Activated CD4-positive, alpha-beta T cell treated with anti-CD3 and anti-CD28 coated beads, Interleukin-2, amount 50 U/mL, for 48 hours (primary cell): Measurements from ENCODE around the gene PCDHGA7.
"Not testable (repeated sequence)": the region's sequence is repeated elsewhere in the genome, so short reads cannot be mapped to it uniquely, and the experiment has no call there.

Source experiments
- DNase-seq, 2 experiments: peaks; one replicate each; pipeline ENCODE4 v3.0.0-alpha.2; 2020

Gene PCDHGA7

GRCh38 chr5:141366016-141366896, 16.3 kb upstream of the PCDHGA7 start:
- no peak for DNase-seq

GRCh38 chr5:141369994-141370848, 12.3 kb upstream of the PCDHGA7 start, which contains the start of gene PCDHGB3:
Gene PCDHGB3 (plus strand): TSS chr5:141370242. CDS start chr5:141370395, 153 bp downstream.
- DNase-seq = peak; percentile 13 to 36

DNA sequence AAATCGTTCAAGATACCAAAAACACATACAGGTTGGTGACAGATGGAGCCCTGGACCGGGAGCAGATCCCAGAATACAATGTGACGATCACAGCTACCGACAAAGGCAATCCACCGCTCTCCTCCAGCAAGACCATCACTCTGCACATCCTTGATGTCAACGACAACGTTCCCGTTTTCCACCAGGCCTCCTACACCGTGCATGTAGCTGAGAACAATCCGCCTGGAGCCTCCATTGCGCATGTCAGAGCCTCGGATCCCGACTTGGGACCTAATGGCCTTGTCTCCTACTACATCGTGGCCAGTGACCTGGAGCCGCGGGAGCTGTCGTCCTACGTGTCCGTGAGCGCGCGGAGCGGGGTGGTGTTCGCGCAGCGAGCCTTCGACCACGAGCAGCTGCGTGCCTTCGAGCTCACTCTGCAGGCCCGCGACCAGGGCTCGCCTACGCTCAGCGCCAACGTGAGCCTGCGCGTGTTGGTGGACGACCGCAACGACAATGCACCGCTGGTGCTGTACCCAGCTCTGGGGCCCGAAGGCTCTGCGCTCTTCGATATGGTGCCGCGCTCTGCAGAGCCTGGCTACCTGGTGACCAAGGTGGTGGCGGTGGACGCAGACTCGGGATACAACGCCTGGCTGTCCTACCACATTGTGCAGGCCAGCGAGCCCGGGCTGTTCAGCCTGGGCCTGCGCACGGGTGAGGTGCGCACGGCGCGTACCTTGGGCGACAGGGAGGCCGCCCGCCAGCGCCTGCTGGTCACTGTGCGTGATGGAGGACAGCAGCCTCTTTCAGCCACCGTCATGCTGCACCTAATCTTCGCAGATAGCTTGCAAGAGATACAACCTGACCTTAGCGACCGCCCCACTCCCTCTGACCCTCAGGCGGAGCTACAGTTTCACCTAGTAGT, 10.7 kb upstream of the PCDHGA7 start:
- DNase-seq = no peak

GRCh38 chr5:141373673-141374317, 8.7 kb upstream of the PCDHGA7 start, which contains the start of gene PCDHGA6:
Gene PCDHGA6 (plus strand): TSS chr5:141373891. CDS start chr5:141374084, 193 bp downstream.
- DNase-seq = no peak

DNA sequence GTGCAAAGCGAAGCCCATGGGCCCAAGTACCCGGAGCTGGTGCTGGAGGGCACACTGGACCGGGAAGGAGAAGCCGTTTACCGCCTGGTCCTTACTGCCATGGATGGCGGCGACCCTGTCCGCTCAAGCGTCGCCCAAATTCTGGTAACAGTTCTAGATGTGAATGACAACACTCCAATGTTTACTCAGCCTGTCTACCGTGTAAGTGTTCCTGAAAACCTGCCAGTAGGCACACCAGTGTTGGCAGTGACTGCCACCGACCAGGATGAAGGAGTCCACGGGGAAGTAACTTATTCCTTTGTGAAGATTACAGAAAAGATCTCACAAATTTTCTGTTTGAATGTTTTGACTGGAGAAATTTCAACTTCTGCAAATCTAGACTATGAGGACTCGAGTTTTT, 7.9 kb upstream of the PCDHGA7 start:
- no peak for DNase-seq

DNA sequence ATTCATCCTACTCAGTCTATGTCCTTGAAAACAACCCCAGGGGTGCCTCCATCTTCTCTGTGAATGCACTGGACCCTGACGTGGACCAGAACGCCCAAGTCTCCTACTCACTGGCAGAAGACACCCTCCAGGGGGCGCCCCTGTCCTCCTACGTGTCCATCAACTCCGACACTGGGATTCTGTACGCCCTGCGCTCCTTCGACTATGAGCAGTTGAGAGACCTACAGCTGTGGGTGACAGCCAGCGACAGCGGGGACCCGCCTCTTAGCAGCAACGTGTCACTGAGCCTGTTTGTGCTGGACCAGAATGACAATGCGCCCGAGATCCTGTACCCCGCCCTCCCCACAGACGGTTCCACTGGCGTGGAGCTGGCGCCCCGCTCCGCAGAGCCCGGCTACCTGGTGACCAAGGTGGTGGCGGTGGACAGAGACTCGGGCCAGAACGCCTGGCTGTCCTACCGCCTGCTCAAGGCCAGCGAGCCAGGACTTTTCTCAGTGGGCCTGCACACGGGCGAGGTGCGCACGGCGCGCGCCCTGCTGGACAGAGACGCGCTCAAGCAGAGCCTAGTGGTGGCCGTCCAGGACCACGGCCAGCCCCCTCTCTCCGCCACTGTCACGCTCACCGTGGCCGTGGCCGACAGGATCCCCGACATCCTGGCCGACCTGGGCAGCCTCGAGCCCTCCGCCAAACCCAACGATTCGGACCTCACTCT, 6.9 kb upstream of the PCDHGA7 start:
- not testable (repeated sequence) for DNase-seq

GRCh38 chr5:141383345-141383744, 803 bp downstream of the PCDHGA7 start:
- no peak for DNase-seq

DNA sequence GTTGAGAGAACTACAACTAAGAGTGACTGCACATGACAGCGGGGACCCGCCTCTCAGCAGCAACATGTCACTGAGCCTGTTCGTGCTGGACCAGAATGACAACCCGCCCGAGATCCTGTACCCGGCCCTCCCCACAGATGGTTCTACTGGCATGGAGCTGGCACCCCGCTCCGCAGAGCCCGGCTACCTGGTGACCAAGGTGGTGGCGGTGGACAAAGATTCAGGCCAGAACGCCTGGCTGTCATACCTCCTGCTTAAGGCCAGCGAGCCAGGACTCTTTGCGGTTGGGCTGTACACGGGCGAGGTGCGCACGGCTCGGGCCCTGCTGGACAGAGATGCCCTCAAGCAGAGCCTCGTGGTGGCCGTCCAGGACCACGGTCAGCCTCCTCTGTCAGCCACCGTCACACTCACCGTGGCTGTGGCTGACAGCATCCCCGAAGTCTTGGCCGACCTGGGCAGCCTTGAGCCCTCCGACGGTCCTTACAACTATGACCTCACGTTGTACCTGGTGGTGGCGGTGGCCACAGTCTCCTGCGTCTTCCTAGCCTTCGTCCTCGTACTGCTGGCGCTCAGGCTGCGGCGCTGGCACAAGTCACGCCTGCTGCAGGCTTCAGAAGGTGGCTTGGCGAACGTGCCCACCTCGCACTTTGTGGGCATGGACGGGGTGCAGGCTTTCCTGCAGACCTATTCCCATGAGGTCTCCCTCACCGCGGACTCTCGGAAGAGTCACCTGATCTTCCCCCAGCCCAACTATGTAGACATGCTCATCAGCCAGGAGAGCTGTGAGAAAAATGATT, 2.1 kb downstream of the PCDHGA7 start:
- DNase-seq = no peak

DNA sequence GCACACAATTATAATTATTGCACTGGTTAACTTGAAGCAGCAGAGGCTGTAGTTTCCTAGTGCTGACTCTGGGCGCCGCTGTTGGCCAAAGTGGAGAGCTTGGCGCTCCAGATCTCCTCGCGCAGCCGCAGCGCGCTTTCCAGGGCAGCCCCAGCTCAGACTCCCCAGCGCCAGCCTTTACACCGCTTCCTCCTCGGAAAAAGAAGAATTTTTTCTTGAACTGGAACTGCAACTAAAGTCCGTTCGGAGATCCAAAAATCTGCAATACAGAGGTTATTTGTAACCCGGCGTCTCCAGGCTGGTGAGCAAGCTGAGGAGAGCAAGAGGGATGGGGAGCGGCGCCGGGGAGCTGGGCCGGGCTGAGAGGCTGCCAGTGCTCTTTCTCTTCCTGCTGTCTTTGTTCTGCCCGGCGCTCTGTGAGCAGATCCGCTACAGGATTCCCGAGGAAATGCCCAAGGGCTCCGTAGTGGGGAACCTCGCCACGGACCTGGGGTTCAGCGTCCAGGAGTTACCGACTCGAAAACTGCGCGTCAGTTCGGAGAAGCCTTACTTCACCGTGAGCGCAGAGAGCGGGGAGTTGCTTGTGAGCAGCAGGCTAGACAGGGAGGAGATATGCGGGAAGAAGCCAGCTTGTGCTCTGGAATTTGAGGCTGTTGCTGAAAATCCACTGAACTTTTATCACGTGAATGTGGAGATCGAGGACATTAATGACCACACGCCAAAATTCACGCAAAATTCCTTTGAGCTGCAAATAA, 5.2 kb downstream of the PCDHGA7 start, which contains the start of gene PCDHGB4:
TSS of gene PCDHGB4 (plus strand) at position 142 of the 755 bp plus-strand sequence. CDS start at position 329, 187 bp downstream.
- not testable (repeated sequence) for DNase-seq

DNA sequence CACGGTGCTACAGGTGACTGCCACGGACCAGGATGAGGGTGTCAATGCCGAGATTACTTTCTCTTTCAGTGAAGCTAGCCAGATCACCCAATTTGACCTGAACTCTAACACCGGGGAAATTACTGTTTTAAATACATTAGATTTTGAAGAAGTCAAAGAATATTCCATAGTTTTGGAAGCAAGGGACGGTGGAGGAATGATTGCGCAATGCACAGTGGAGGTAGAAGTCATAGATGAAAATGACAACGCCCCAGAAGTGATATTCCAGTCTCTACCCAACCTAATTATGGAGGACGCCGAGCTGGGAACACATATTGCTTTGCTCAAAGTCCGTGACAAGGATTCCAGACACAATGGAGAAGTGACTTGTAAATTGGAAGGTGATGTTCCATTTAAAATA, 6.1 kb downstream of the PCDHGA7 start:
- no peak for DNase-seq

DNA sequence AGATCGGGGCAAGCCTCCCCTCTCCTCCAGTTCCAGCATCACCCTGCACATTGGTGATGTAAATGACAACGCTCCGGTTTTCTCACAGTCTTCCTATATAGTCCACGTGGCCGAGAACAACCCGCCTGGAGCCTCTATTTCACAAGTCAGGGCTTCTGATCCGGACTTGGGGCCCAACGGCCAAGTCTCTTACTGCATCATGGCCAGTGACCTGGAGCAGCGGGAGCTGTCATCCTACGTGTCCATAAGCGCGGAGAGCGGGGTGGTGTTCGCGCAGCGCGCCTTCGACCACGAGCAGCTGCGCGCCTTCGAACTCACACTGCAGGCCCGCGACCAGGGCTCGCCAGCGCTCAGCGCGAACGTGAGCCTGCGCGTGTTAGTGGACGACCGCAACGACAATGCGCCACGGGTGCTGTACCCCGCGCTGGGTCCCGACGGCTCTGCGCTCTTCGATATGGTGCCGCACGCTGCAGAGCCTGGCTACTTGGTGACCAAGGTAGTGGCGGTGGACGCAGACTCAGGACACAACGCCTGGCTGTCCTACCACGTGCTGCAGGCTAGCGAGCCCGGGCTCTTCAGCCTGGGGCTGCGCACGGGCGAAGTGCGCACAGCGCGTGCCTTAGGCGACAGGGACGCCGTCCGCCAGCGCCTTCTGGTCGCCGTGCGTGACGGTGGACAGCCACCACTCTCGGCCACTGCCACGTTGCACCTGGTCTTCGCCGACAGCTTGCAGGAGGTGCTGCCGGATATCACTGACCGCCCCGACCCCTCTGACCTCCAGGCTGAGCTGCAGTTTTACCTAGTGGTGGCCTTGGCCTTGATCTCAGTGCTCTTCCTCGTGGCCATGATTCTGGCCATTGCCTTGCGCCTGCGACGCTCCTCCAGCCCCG, 6.9 kb downstream of the PCDHGA7 start:
- DNase-seq = no peak

DNA sequence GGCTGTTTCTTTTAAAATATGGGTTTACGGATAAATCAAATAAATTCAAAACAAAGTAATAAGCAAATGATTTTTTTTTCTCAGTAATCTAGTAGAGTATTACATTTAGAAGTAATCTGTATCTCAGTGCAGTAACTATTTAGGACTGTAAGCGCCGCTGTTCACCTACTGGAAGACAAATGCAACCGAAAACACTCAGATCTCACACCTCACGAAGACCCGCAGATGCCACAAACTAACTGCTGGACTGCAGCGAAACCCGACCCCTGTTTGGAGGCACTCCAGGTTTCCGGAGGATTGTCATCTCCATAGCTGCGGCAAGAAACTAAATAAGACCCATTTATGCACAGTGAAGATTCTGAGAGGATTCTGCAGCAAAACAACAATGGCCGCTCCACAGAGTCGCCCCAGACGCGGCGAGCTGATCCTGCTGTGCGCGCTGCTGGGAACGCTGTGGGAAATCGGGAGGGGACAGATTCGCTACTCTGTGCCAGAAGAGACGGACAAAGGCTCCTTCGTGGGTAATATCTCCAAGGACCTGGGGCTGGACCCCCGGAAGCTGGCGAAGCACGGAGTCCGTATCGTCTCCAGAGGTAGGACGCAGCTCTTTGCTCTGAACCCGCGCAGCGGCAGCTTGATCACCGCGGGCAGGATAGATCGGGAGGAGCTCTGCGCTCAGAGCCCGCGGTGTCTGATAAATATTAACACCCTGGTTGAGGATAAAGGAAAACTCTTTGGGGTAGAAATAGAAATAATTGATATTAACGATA, 10.1 kb downstream of the PCDHGA7 start, which contains the start of gene PCDHGA8:
TSS of gene PCDHGA8 (plus strand) at position 205 of the 770 bp plus-strand sequence. CDS start at position 386, 181 bp downstream.
- no peak for DNase-seq

DNA sequence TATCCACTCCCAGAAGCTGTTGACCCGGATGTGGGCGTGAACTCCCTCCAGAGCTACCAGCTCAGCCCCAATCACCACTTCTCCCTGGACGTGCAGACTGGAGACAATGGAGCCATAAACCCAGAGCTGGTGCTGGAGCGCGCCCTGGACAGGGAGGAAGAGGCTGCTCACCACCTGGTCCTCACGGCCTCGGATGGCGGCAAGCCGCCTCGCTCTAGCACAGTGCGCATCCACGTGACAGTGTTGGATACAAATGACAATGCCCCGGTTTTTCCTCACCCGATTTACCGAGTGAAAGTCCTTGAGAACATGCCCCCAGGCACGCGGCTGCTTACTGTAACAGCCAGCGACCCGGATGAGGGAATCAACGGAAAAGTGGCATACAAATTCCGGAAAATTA, 10.7 kb downstream of the PCDHGA7 start:
- no peak for DNase-seq

DNA sequence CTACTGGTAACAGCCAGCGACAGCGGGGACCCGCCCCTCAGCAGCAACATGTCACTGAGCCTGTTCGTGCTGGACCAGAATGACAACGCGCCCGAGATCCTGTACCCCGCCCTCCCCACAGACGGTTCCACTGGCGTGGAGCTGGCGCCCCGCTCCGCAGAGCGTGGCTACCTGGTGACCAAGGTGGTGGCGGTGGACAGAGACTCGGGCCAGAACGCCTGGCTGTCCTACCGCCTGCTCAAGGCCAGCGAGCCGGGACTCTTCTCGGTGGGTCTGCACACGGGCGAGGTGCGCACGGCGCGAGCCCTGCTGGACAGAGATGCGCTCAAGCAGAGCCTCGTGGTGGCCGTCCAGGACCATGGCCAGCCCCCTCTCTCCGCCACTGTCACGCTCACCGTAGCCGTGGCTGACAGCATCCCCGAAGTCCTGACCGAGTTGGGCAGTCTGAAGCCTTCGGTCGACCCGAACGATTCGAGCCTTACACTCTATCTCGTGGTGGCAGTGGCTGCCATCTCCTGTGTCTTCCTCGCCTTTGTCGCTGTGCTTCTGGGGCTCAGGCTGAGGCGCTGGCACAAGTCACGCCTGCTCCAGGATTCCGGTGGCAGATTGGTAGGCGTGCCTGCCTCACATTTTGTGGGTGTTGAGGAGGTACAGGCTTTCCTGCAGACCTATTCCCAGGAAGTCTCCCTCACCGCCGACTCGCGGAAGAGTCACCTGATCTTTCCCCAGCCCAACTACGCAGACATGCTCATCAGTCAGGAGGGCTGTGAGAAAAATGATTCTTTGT, 12.1 kb downstream of the PCDHGA7 start:
- DNase-seq = not testable (repeated sequence)

GRCh38 chr5:141397756-141398551, 15.4 kb downstream of the PCDHGA7 start, which contains the start of gene PCDHGB5:
Gene PCDHGB5 (plus strand): TSS chr5:141397947. CDS start chr5:141398128, 181 bp downstream.
- DNase-seq = peak in 1 of 2 experiments; percentile 36
